OCI-LY3 (cell line): ENCODE data around the gene FGFBP1.

Experiments
- EZH2phosphoT487 ChIP-seq: fragments of 200-600 bp; shearing (Covaris generic); IDR thresholded peaks from 2 replicates; pipeline ENCODE4 v1.6.1; 2018; ENCODE audit warnings: antibody characterized with exemption, mixed run types, low read depth
- TF ChIP-seq, protein P1 (sequence below): fragments of 200-600, 300-600 bp; sonication (generic); IDR thresholded peaks from 2 replicates; pipeline ENCODE4 v1.5.1; 2014; ENCODE audit warnings: antibody characterized with exemption, low read length, low read depth

DNA sequence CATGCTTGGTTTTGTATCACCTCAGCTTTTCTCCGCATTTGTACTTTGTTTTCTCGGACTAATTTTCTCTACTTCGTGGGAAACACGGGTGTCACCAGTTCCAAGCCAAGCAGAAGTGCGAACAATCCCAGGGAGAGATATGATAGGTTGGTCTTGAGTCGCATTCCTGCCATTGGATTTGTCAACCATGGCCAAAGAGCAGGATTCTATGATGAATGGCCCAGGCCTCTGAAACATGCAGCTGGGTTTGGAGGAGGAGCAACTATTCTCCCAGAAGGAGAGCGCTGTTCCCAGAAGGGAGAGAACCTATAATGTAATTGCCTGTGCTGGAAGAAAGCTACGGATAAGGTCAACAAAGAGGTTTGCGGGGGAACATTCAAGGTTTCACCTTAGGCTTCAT, 10.3 kb upstream of the FGFBP1 start:
- TF ChIP-seq, protein P1, sequence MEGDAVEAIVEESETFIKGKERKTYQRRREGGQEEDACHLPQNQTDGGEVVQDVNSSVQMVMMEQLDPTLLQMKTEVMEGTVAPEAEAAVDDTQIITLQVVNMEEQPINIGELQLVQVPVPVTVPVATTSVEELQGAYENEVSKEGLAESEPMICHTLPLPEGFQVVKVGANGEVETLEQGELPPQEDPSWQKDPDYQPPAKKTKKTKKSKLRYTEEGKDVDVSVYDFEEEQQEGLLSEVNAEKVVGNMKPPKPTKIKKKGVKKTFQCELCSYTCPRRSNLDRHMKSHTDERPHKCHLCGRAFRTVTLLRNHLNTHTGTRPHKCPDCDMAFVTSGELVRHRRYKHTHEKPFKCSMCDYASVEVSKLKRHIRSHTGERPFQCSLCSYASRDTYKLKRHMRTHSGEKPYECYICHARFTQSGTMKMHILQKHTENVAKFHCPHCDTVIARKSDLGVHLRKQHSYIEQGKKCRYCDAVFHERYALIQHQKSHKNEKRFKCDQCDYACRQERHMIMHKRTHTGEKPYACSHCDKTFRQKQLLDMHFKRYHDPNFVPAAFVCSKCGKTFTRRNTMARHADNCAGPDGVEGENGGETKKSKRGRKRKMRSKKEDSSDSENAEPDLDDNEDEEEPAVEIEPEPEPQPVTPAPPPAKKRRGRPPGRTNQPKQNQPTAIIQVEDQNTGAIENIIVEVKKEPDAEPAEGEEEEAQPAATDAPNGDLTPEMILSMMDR: no peak
- no peak for TF ChIP-seq EZH2phosphoT487
